Measurements from ENCODE around the gene BOD1L2.

Gene BOD1L2

GRCh38 chr18:57146956-57147636 is at the start of gene BOD1L2:
BOD1L2 (plus strand) TSS chr18:57147087; CDS start chr18:57147313, 226 bp downstream.
- no peak for DNase-seq (ENCODE audit: low spot score)

DNA sequence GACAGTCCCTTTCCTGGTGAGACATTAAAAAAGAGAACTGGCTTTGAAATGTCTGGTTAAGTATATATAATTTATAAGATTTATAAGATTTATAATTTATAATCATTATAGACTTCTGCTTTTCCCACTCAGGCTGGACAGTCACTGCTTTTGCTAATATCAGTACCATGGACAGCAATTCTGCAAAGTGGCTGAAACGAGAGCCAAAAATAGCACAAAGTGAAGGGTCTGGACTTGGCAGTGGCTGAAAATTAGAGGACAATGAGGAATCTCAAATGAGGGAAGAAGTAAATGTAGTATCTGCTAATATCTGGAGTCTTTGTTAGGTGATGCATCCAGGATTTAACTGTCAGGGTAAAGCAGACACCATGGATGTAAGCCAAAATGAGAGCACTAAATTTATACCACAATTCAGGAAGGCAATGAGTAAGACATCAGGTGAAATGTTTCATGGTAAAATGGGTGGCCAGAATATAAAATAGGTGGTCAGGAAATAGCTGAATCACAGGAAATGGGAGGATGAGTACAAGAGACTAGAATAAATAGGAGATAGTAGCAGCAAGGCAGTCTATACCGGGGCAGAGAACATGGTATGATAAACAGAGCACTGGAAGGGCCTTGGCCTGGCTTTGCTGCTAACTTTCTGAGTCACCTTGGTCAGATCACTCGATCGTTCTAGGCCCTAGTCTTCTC is 39.6 kb upstream of the BOD1L2 start:
- DNase-seq (ENCODE audit: low spot score) = no peak

- no peak for DNase-seq (ENCODE audit: low spot score)
These were observed 36.6 kb upstream of the BOD1L2 start for GRCh38 chr18:57110290-57110689.

DNA sequence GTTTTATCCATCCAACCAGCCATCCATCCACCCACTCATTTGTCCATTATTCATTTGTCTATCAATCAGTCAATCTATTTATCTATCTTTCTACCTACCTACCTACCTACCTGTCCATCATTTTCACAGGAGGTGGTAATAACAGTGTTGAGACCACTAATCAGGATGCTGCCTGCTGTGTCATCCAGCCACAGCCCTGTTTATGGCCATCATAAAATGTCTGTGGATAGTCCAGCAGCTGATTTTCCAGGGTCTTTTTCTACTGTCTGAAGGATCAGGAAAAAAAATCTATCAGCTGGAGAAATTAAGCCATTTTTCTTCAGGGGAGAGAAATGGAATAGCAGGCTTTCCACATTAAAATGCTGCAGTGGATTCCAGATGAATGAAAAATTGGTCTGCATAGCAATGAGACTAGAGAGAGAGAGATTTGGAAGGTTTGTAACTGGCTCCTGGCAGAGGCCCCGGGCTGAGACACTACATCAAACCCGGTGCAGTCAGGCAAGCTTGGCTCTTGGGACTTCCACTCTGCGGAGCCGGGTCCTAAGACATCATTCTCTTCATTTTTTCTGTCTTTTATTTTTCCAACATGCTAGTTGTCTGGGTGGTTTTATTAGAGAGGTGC is 33.0 kb upstream of the BOD1L2 start:
- no peak for DNase-seq (ENCODE audit: low spot score)

DNA sequence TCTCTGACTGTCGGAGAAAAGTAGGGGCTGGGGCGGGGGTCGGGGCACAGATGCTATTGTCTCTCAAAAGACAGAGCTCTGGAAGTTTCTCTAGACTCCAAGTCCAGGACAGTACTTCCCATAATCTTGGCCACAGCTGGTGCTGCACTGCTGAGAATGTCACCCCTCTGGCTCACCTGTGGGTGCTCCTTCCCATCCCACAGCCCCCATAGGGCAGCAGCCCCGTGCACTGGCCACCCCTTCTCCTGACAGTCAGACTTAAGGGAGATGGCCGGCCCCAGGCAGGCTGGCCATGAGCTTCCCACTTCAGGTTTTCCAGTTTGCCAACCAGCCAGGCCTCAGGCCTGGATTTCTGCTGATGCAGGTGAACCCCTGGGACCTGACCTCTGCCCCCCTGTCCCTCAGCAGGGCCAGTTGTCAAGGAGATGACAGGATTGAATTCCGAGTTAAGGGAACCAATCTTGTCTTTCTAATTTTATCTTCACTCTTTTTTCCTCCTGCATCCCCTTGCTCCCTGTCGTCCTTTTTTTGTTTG is 30.2 kb upstream of the BOD1L2 start:
- DNase-seq (ENCODE audit: low spot score) = no peak

- DNase-seq (ENCODE audit: low spot score) = no peak
These were observed 25.3 kb upstream of the BOD1L2 start for GRCh38 chr18:57121542-57122112.

GRCh38 chr18:57122936-57123510 is 23.9 kb upstream of the BOD1L2 start:
- DNase-seq (ENCODE audit: low spot score) = no peak

GRCh38 chr18:57125627-57126026 is 21.3 kb upstream of the BOD1L2 start:
- DNase-seq (ENCODE audit: low spot score) = no peak

DNA sequence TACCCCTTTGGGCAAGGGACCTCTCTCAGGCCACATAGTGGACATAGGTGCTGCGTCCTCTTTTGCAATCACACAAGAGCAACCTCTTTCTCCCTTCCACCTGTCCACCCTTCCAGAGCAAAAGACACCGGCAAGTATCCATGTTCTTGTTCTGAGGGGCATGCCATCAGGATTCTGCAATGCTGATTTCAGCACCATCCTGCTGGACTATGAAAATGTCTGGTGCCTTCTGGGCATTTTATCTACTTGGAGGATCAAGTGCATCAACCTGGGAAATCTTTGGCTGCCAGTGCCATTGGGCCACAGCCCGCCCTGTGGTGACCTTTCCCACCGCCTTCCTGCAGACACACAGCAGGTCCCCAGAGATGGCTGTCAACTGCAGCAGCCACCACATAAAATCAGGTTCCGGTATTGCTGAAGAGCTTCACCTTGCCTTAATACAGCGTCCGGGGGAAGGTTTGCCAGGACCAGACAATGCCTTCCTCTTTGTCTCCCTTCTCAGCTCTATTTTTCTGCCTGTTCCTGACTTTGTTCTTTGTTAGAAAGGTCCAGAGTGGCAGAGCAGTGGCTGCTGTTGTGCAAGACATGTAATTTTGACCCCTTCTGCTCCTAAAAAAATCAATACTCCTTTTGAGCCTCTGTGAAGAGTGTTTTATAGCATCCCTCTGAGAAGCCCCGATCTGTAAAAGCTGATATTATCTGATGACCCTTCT is 18.5 kb upstream of the BOD1L2 start:
- DNase-seq (ENCODE audit: low spot score) = no peak

- DNase-seq (ENCODE audit: low spot score) = no peak
These were observed 15.8 kb upstream of the BOD1L2 start for GRCh38 chr18:57131101-57131500.

DNA sequence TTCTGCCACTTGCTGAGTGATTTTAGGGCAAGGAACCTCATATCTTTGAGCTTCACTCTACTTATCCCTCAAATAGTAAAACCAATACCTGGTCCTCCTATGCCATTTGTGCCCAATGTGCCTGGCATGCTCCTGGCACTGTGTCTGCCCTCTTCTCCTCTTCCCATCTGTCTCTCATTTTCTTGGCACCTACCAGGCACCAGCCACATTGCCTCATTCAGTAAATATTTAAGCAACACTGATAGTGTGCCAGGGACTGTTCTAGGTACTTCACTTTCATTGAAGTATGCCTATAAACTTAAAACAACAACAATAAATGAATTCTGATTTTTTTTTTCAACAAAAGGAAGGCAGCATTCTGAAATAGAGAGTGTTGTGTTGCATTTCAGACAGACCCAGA is 15.1 kb upstream of the BOD1L2 start:
- DNase-seq (ENCODE audit: low spot score) = no peak

- DNase-seq (ENCODE audit: low spot score) = no peak
These were observed 12.2 kb upstream of the BOD1L2 start for GRCh38 chr18:57134618-57135135.

DNA sequence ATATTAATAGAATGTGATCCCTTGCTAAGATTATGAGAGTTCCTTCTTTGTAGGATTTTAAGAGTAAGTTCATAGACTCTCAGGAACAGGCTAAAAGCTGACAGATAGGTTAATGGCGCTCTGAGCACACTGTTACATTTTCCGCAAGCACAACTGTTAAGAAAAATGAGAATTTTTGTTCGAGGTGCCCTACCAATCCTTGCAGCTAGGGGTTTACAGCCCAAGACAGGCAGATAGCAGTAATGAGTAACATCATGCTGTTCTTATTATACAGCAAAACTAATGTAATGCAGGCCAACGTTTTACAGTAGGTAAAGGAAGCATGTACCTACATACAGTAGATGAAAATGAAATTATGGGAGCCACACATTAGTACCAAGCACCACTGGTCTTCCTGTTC is 11.2 kb upstream of the BOD1L2 start:
- DNase-seq (ENCODE audit: low spot score) = no peak

GRCh38 chr18:57137847-57138246 is 9.0 kb upstream of the BOD1L2 start:
- no peak for DNase-seq (ENCODE audit: low spot score)

DNA sequence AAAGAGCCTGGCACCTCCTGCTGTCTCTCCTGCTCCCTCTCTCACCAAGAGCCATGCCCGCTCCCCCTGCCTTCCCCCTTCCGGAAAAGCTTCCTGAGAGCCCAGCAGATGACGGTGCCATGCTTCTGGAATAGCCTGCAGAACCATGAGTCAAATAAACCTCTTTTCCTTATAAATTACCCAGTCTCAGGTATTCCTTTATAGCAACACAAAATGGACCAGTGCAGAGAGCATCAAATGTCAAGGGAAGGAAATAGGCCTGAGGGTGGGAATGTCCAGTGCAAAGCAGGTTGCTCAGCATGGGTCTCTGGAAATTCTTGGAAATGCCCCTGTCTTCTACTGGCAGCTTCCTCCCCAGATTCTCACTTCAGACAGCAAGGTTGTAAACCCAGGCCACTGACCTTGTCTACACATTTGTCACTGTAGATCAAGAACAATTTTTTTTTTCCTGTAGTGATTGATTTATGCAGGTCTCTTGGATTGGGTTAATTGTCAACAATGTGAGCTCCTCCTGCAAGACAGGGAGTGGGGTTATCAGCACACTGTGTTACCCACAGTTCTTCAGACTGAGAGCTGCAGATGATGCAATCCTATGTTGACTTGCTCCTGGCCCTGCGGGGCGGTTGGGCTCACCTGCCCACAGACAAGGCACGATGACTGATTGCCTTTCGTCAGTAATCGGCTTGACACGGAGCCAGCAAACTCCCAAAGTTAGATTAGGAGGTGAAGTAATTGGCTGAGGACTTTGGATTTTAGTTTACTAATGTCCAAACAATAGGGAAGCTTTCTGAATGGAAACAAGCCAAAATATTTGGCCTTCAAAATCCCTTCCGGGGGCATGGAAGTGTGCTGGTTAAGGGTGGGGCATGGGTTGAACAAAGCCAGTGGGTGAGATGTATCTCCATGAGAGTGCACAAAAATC is 5.4 kb upstream of the BOD1L2 start:
- no peak for DNase-seq (ENCODE audit: low spot score)

- DNase-seq (ENCODE audit: low spot score) = no peak
These were observed 4.6 kb upstream of the BOD1L2 start for GRCh38 chr18:57142324-57142723.

GRCh38 chr18:57143265-57143664 is 3.6 kb upstream of the BOD1L2 start:
- no peak for DNase-seq (ENCODE audit: low spot score)

- DNase-seq (ENCODE audit: low spot score) = no peak
These were observed 1.4 kb downstream of the BOD1L2 start for GRCh38 chr18:57148263-57148662.

DNA sequence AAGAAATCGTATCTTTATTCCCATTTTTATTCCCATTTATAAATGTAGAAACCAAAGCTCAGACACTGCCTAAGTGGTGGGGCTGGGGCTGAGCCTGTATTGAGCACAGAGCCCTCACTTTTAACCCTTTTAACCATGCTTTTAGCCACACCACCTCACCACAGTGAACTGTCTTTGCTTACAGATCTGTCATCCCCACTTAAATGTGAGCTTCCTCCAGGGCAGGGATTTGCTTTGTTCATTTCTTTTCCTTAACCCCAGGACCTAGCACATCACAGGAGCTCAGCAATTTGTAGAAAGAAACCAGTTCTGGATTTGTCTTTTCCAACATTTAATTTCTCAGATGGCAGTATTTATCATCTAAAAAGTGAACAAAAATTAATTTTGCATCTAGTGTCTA is 2.2 kb downstream of the BOD1L2 start:
- DNase-seq (ENCODE audit: low spot score) = no peak

- DNase-seq (ENCODE audit: low spot score) = no peak
These were observed 2.6 kb downstream of the BOD1L2 start for GRCh38 chr18:57149531-57149930.
